Subcutaneous adipose tissue (tissue), 4 donors: ENCODE data around the gene TNPO1. TPM values are rescaled to one million over a fixed set of nuclear protein-coding genes. Genes with fewer than 3 reads are reported as not detected.

Experiments used
- CTCF ChIP-seq: fragments of 450-650 bp; IDR thresholded peaks from one replicate; pipeline ENCODE4 v1.5.1; 2016; ENCODE audit warnings: low read depth, mild to moderate bottlenecking, control low read depth, antibody characterized with exemption, moderate library complexity
- small RNA-seq: library from RNA; depleted of rRNA; stranded (forward); fragments of <200 nt; gene quantifications from one replicate; pipeline ENCODE3, GENCODE V24; 2016
- total RNA-seq, 4 donors: library from RNA; depleted of rRNA; stranded (reverse); fragments of >200 nt; gene quantifications; one replicate each; pipeline ENCODE4 v1.1.0, GENCODE V29; 2016

TNPO1 gene
- total RNA-seq, 4 donors from 2014 or later, result 92.1 to 130 (median 103) TPM

GRCh38 chr5:72957337-72957736 lies 140.9 kb downstream of the TNPO1 start:
- TF ChIP-seq CTCF, result no peak

GRCh38 chr5:72959257-72959656 lies 142.8 kb downstream of the TNPO1 start:
- TF ChIP-seq CTCF, result no peak

Small RNA genes lying within 50 kb of the gene (small RNA-seq; reads per million reads assigned to genes)
- gene MIR4804 (not detected), gene RF00019 (0.49 reads per million)

Other genes starting within 250 kb of the TNPO1 start
- 10 to 100 TPM; 36.0 to 92.8 (median 65.8) TPM for gene FCHO2, start 139.4 kb downstream of the TNPO1 start, total RNA-seq